ENCODE results near the gene ZFP57.
"Not testable (repeated sequence)": the region's sequence is repeated elsewhere in the genome, so short reads cannot be mapped to it uniquely, and the experiment has no call there.

The ZFP57 gene

GRCh38 chr6:29666826-29667130 is 14.2 kb downstream of the ZFP57 start:
- Histone ChIP-seq H3K9ac (ENCODE audit: low read length) (no peak overlapping the region), H4K20me1 (ENCODE audit: insufficient read depth, low read length) (no peaks in the 10 kb centered on the region), H3K79me2 (ENCODE audit: low read length) (no peaks in the 10 kb centered on the region), H3K36me3 (replicated peaks; ENCODE audit: insufficient read depth, low read length) (no peaks in the 10 kb centered on the region), H3K4me1 (ENCODE audit: low read length) (no peaks in the 10 kb centered on the region), H3F3A (ENCODE audit: insufficient read depth, low read length) (no peaks in the 10 kb centered on the region), H3K9me2 (replicated peaks; ENCODE audit: insufficient read depth, low read length) (no peaks in the 10 kb centered on the region), H2AFZ (ENCODE audit: low read length) (no peak overlapping the region), H3K4me3 (ENCODE audit: low read length) (no peak overlapping the region), H3K27ac (ENCODE audit: low read length) (no peak overlapping the region), H3K9me3 (replicated peaks; ENCODE audit: insufficient read depth, low read length) (no peaks in the 10 kb centered on the region), H3K4me2 (ENCODE audit: low read depth, low read length) (no peak overlapping the region), H3K27me3 (replicated peaks; ENCODE audit: insufficient read depth, low read length) (no peaks in the 10 kb centered on the region)
- TF ChIP-seq EZH2 (optimal IDR thresholded peaks at IDR 0.05; ENCODE audit: low read depth, low read length) (no peak), CTCF (IDR thresholded peaks at IDR 0.05; ENCODE audit: low read length) (no peak), EZH2phosphoT487 (IDR thresholded peaks at IDR 0.05; ENCODE audit: low read length) (no peak)
- DNase-seq = no peak

- H3K4me1 ChIP-seq (ENCODE audit: low read length) = no peaks in the 10 kb centered on the region
- no peak overlapping the region for H3K4me3 ChIP-seq (ENCODE audit: low read length)
- no peaks in the 10 kb centered on the region for H4K20me1 ChIP-seq (ENCODE audit: insufficient read depth, low read length)
- no peak for DNase-seq
- no peak overlapping the region for H3K4me2 ChIP-seq (ENCODE audit: low read depth, low read length)
- H3K79me2 ChIP-seq (ENCODE audit: low read length) = no peaks in the 10 kb centered on the region
- TF ChIP-seq EZH2phosphoT487 (IDR thresholded peaks at IDR 0.05; ENCODE audit: low read length) (no peak), EZH2 (optimal IDR thresholded peaks at IDR 0.05; ENCODE audit: low read depth, low read length) (no peak), CTCF (IDR thresholded peaks at IDR 0.05; ENCODE audit: low read length) (no peak)
- H3K9me3 ChIP-seq (replicated peaks; ENCODE audit: insufficient read depth, low read length) = no peaks in the 10 kb centered on the region
- H3K9me2 ChIP-seq (replicated peaks; ENCODE audit: insufficient read depth, low read length) = no peaks in the 10 kb centered on the region
- no peaks in the 10 kb centered on the region for H3F3A ChIP-seq (ENCODE audit: insufficient read depth, low read length)
- no peak overlapping the region for H2AFZ ChIP-seq (ENCODE audit: low read length)
- no peaks in the 10 kb centered on the region for H3K36me3 ChIP-seq (replicated peaks; ENCODE audit: insufficient read depth, low read length)
- no peak overlapping the region for H3K9ac ChIP-seq (ENCODE audit: low read length)
- no peak overlapping the region for H3K27ac ChIP-seq (ENCODE audit: low read length)
- no peaks in the 10 kb centered on the region for H3K27me3 ChIP-seq (replicated peaks; ENCODE audit: insufficient read depth, low read length)
Measured at GRCh38 chr6:29665942-29666825, 14.8 kb downstream of the ZFP57 start.

- Histone ChIP-seq H3K4me2 (ENCODE audit: low read depth, low read length) (no peak overlapping the region), H3K36me3 (replicated peaks; ENCODE audit: insufficient read depth, low read length) (no peaks in the 10 kb centered on the region), H3K9me3 (replicated peaks; ENCODE audit: insufficient read depth, low read length) (no peaks in the 10 kb centered on the region), H3K79me2 (ENCODE audit: low read length) (no peaks in the 10 kb centered on the region), H3K4me3 (ENCODE audit: low read length) (no peak overlapping the region), H3F3A (ENCODE audit: insufficient read depth, low read length) (no peaks in the 10 kb centered on the region), H3K9me2 (replicated peaks; ENCODE audit: insufficient read depth, low read length) (no peaks in the 10 kb centered on the region), H2AFZ (ENCODE audit: low read length) (no peak overlapping the region), H3K27ac (ENCODE audit: low read length) (no peak overlapping the region), H3K9ac (ENCODE audit: low read length) (no peak overlapping the region), H3K27me3 (replicated peaks; ENCODE audit: insufficient read depth, low read length) (no peaks in the 10 kb centered on the region), H4K20me1 (ENCODE audit: insufficient read depth, low read length) (no peaks in the 10 kb centered on the region), H3K4me1 (ENCODE audit: low read length) (no peaks in the 10 kb centered on the region)
- no peak for DNase-seq
- TF ChIP-seq EZH2phosphoT487 (IDR thresholded peaks at IDR 0.05; ENCODE audit: low read length) = no peak
- no peak for TF ChIP-seq CTCF (IDR thresholded peaks at IDR 0.05; ENCODE audit: low read length)
- no peak for TF ChIP-seq EZH2 (optimal IDR thresholded peaks at IDR 0.05; ENCODE audit: low read depth, low read length)
Measured at GRCh38 chr6:29663300-29664042, 17.5 kb downstream of the ZFP57 start.

GRCh38 chr6:29661502-29662141 is 19.3 kb downstream of the ZFP57 start:
- H3K9ac ChIP-seq (ENCODE audit: low read length); H3K27ac ChIP-seq (ENCODE audit: low read length); H3K9me2 ChIP-seq (replicated peaks; ENCODE audit: insufficient read depth, low read length); H3K4me1 ChIP-seq (ENCODE audit: low read length); H3K79me2 ChIP-seq (ENCODE audit: low read length); H4K20me1 ChIP-seq (ENCODE audit: insufficient read depth, low read length); H3K9me3 ChIP-seq (replicated peaks; ENCODE audit: insufficient read depth, low read length); DNase-seq; H3K36me3 ChIP-seq (replicated peaks; ENCODE audit: insufficient read depth, low read length); H3F3A ChIP-seq (ENCODE audit: insufficient read depth, low read length); H3K4me3 ChIP-seq (ENCODE audit: low read length); H2AFZ ChIP-seq (ENCODE audit: low read length); H3K4me2 ChIP-seq (ENCODE audit: low read depth, low read length); H3K27me3 ChIP-seq (replicated peaks; ENCODE audit: insufficient read depth, low read length): not testable (repeated sequence)

Measured in MM.1S (cell line).